ENCODE data around the gene DSN1.

The DSN1 gene

GRCh38 chr20:36785308-36785707 lies 11.7 kb upstream of the DSN1 start:
- Histone ChIP-seq H3K9ac (ENCODE audit: low read length) (no peak overlapping the region), H3K56ac (ENCODE audit: low read length) (no peak overlapping the region), H3K4ac (ENCODE audit: low read depth, low read length) (no peak overlapping the region), H3K4me2 (ENCODE audit: low read length) (no peak overlapping the region), H2BK120ac (ENCODE audit: low read depth, low read length) (no peak overlapping the region), H4K8ac (ENCODE audit: low read depth, low read length) (no peak overlapping the region), H3K18ac (ENCODE audit: low read length) (no peak overlapping the region), H3K36me3 (ENCODE audit: control insufficient read depth, insufficient read depth, low read length) (no peaks in the 10 kb centered on the region), H3K79me2 (ENCODE audit: control insufficient read depth, insufficient read depth, low read length) (no peaks in the 10 kb centered on the region), H2BK15ac (replicated peaks; ENCODE audit: low read depth) (no peak overlapping the region), H2BK5ac (ENCODE audit: low read length) (no peak overlapping the region), H3K79me1 (ENCODE audit: low read length) (no peaks in the 10 kb centered on the region), H3K27ac (ENCODE audit: low read depth, low read length) (no peak overlapping the region), H3K27me3 (ENCODE audit: insufficient read depth, low read length, poor library complexity) (no peaks in the 10 kb centered on the region), H3K4me3 (ENCODE audit: low read length) (no peak overlapping the region), H3K23ac (ENCODE audit: low read length) (no peak overlapping the region), H4K5ac (ENCODE audit: low read length) (no peak overlapping the region), H3K4me1 (ENCODE audit: control insufficient read depth, low read depth, low read length) (no peaks in the 10 kb centered on the region), H2AK5ac (ENCODE audit: low read length) (no peak overlapping the region)
- no CpG with 5 or more reads among the region's 2 CpGs for WGBS (ENCODE audit: extremely low coverage, insufficient coverage, low lambda C conversion rate)
- DNase-seq, result no peak

GRCh38 chr20:36784900-36785299 lies 11.3 kb upstream of the DSN1 start:
- Histone ChIP-seq H4K5ac (ENCODE audit: low read length) (no peak overlapping the region), H3K27me3 (ENCODE audit: insufficient read depth, low read length, poor library complexity) (no peaks in the 10 kb centered on the region), H3K18ac (ENCODE audit: low read length) (no peak overlapping the region), H3K36me3 (ENCODE audit: control insufficient read depth, insufficient read depth, low read length) (no peaks in the 10 kb centered on the region), H2BK5ac (ENCODE audit: low read length) (no peak overlapping the region), H3K79me2 (ENCODE audit: control insufficient read depth, insufficient read depth, low read length) (no peaks in the 10 kb centered on the region), H4K8ac (ENCODE audit: low read depth, low read length) (no peak overlapping the region), H3K56ac (ENCODE audit: low read length) (no peak overlapping the region), H3K23ac (ENCODE audit: low read length) (no peak overlapping the region), H3K79me1 (ENCODE audit: low read length) (no peaks in the 10 kb centered on the region), H3K4me2 (ENCODE audit: low read length) (no peak overlapping the region), H3K9ac (ENCODE audit: low read length) (no peak overlapping the region), H2AK5ac (ENCODE audit: low read length) (no peak overlapping the region), H3K27ac (ENCODE audit: low read depth, low read length) (no peak overlapping the region), H2BK120ac (ENCODE audit: low read depth, low read length) (no peak overlapping the region), H2BK15ac (replicated peaks; ENCODE audit: low read depth) (no peak overlapping the region), H3K4ac (ENCODE audit: low read depth, low read length) (no peak overlapping the region), H3K4me3 (ENCODE audit: low read length) (no peak overlapping the region), H3K4me1 (ENCODE audit: control insufficient read depth, low read depth, low read length) (no peaks in the 10 kb centered on the region)
- WGBS (ENCODE audit: extremely low coverage, insufficient coverage, low lambda C conversion rate), result no CpG with 5 or more reads among the region's 9 CpGs
- no peak for DNase-seq

DNA sequence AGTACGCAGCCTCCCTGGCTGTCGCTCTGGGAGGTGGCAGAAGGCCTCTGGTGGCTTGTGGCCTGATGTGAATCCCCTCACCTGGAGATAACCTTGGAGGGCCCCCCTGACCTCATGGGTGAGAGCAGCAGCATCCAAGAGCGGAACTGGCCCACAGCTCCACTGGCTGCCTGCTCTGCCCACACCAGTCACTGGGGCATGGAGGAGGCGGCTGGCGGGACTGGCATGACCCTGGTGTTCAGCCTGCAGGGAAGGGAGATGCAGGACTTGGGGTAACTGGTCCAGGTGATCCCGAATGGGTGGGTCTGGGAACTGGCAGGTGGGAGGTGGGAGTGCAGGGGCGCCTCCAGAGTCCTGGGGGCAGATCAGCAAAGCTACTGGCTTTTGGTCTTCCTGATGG lies 10.6 kb upstream of the DSN1 start:
- Histone ChIP-seq H3K27ac (ENCODE audit: low read depth, low read length) (no peak overlapping the region), H3K4me1 (ENCODE audit: control insufficient read depth, low read depth, low read length) (no peaks in the 10 kb centered on the region), H2AK5ac (ENCODE audit: low read length) (no peak overlapping the region), H3K18ac (ENCODE audit: low read length) (no peak overlapping the region), H3K79me2 (ENCODE audit: control insufficient read depth, insufficient read depth, low read length) (no peaks in the 10 kb centered on the region), H3K56ac (ENCODE audit: low read length) (no peak overlapping the region), H3K4ac (ENCODE audit: low read depth, low read length) (no peak overlapping the region), H3K4me3 (ENCODE audit: low read length) (no peak overlapping the region), H4K8ac (ENCODE audit: low read depth, low read length) (no peak overlapping the region), H3K9ac (ENCODE audit: low read length) (no peak overlapping the region), H3K23ac (ENCODE audit: low read length) (no peak overlapping the region), H3K36me3 (ENCODE audit: control insufficient read depth, insufficient read depth, low read length) (no peaks in the 10 kb centered on the region), H3K79me1 (ENCODE audit: low read length) (no peaks in the 10 kb centered on the region), H3K27me3 (ENCODE audit: insufficient read depth, low read length, poor library complexity) (no peaks in the 10 kb centered on the region), H2BK15ac (replicated peaks; ENCODE audit: low read depth) (no peak overlapping the region), H2BK5ac (ENCODE audit: low read length) (no peak overlapping the region), H2BK120ac (ENCODE audit: low read depth, low read length) (no peak overlapping the region), H3K4me2 (ENCODE audit: low read length) (no peak overlapping the region), H4K5ac (ENCODE audit: low read length) (no peak overlapping the region)
- no CpG with 5 or more reads among the region's 7 CpGs for WGBS (ENCODE audit: extremely low coverage, insufficient coverage, low lambda C conversion rate)
- DNase-seq, result no peak

GRCh38 chr20:36779656-36780025 lies 6.1 kb upstream of the DSN1 start:
- H3K27me3 ChIP-seq (ENCODE audit: insufficient read depth, low read length, poor library complexity), result no peaks in the 10 kb centered on the region
- no peak overlapping the region for H4K5ac ChIP-seq (ENCODE audit: low read length)
- H2BK5ac ChIP-seq (ENCODE audit: low read length), result no peak overlapping the region
- H3K27ac ChIP-seq (ENCODE audit: low read depth, low read length), result no peak overlapping the region
- H3K18ac ChIP-seq (ENCODE audit: low read length), result no peak overlapping the region
- H2BK120ac ChIP-seq (ENCODE audit: low read depth, low read length), result no peak overlapping the region
- no peak overlapping the region for H4K8ac ChIP-seq (ENCODE audit: low read depth, low read length)
- no peaks in the 10 kb centered on the region for H3K79me2 ChIP-seq (ENCODE audit: control insufficient read depth, insufficient read depth, low read length)
- no peak overlapping the region for H3K4ac ChIP-seq (ENCODE audit: low read depth, low read length)
- H3K23ac ChIP-seq (ENCODE audit: low read length), result no peak overlapping the region
- no peaks in the 10 kb centered on the region for H3K79me1 ChIP-seq (ENCODE audit: low read length)
- no peak overlapping the region for H2BK15ac ChIP-seq (replicated peaks; ENCODE audit: low read depth)
- no CpG with 5 or more reads among the region's 6 CpGs for WGBS (ENCODE audit: extremely low coverage, insufficient coverage, low lambda C conversion rate)
- no peak overlapping the region for H3K56ac ChIP-seq (ENCODE audit: low read length)
- H2AK5ac ChIP-seq (ENCODE audit: low read length), result no peak overlapping the region
- H3K36me3 ChIP-seq (ENCODE audit: control insufficient read depth, insufficient read depth, low read length), result no peaks in the 10 kb centered on the region
- H3K9ac ChIP-seq (ENCODE audit: low read length), result no peak overlapping the region
- H3K4me1 ChIP-seq (ENCODE audit: control insufficient read depth, low read depth, low read length), result no peaks in the 10 kb centered on the region
- no peak overlapping the region for H3K4me2 ChIP-seq (ENCODE audit: low read length)
- DNase-seq, result peak; percentile 36
- H3K4me3 ChIP-seq (ENCODE audit: low read length), result no peak overlapping the region

DNA sequence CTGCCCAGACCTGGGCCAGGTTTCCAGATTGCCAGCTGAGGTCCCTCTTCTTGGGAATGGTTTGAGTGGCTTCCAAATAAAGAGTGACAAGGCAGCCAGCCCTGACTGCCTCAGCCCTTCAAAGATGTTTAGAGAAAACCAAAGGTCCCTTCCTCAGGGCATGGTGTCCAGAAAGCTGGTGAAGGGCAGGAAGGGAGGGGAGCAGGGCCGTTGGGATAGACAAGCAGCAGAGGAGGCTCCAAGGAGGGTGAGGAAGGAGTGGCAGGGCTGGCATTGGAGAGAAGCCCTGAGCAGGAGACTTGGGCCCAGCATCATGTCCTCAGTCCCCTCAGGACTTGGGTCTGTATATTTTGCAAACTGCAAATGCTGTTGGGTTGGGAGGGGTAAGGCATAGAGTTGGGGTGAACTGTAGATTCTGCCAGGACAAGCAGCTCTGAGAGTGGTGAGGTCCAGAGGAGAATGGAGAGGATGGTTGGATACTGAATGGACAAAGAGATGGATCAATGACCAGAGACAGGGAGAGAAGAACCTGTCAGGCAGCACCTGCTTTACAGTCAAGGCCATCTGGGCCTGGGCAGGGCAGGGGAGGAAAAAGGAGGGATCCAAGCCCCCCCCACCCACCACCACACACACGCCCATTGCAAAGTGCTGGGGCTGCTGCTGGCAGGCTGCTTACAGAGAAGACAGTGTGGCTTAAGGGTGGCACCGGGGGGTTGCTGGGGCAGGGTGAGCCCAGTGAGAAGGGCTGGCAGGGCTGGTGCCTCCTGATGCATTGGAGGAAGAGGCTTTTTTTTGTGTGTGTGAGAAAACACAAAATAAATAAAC lies 5.5 kb upstream of the DSN1 start:
- Histone ChIP-seq H3K9ac (ENCODE audit: low read length) (no peak overlapping the region), H3K18ac (ENCODE audit: low read length) (no peak overlapping the region), H3K79me2 (ENCODE audit: control insufficient read depth, insufficient read depth, low read length) (no peaks in the 10 kb centered on the region), H3K27me3 (ENCODE audit: insufficient read depth, low read length, poor library complexity) (no peaks in the 10 kb centered on the region), H3K27ac (ENCODE audit: low read depth, low read length) (no peak overlapping the region), H3K4me3 (ENCODE audit: low read length) (no peak overlapping the region), H3K4me2 (ENCODE audit: low read length) (no peak overlapping the region), H4K8ac (ENCODE audit: low read depth, low read length) (no peak overlapping the region), H2BK5ac (ENCODE audit: low read length) (no peak overlapping the region), H2AK5ac (ENCODE audit: low read length) (no peak overlapping the region), H3K79me1 (ENCODE audit: low read length) (no peaks in the 10 kb centered on the region), H3K56ac (ENCODE audit: low read length) (no peak overlapping the region), H2BK120ac (ENCODE audit: low read depth, low read length) (no peak overlapping the region), H2BK15ac (replicated peaks; ENCODE audit: low read depth) (no peak overlapping the region), H3K4me1 (ENCODE audit: control insufficient read depth, low read depth, low read length) (no peaks in the 10 kb centered on the region), H3K36me3 (ENCODE audit: control insufficient read depth, insufficient read depth, low read length) (no peaks in the 10 kb centered on the region), H3K23ac (ENCODE audit: low read length) (no peak overlapping the region), H4K5ac (ENCODE audit: low read length) (no peak overlapping the region), H3K4ac (ENCODE audit: low read depth, low read length) (no peak overlapping the region)
- WGBS (ENCODE audit: extremely low coverage, insufficient coverage, low lambda C conversion rate), result no CpG with 5 or more reads among the region's 3 CpGs
- DNase-seq, result no peak

DNA sequence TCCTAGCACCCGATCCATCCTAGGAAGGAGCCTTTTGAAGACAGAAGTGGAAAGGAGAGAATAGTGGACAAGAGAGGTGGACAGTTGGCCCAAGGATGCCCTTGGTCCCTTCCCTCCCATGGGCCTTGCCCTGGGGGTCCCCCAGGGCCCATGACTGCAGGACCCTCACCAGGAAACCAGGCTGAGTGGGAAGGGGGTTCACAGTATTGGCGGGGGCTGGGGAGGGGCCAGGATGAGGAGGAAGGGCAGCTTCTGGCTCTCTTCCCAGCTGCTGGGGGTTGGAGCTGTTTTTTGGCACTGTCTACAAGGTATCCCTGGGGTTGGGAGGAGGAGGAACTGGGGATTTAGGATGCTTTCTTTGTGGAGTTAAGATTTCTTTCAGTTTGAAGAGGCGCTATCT lies 4.0 kb upstream of the DSN1 start:
- no peak overlapping the region for H3K27ac ChIP-seq (ENCODE audit: low read depth, low read length)
- H3K56ac ChIP-seq (ENCODE audit: low read length), result no peak overlapping the region
- no peak overlapping the region for H2BK15ac ChIP-seq (replicated peaks; ENCODE audit: low read depth)
- peaks cover 1% of the 10 kb centered on the region for H3K79me1 ChIP-seq (ENCODE audit: low read length)
- no peak overlapping the region for H3K18ac ChIP-seq (ENCODE audit: low read length)
- H3K4me1 ChIP-seq (ENCODE audit: control insufficient read depth, low read depth, low read length), result peaks cover 2% of the 10 kb centered on the region
- H3K9ac ChIP-seq (ENCODE audit: low read length), result no peak overlapping the region
- H2BK120ac ChIP-seq (ENCODE audit: low read depth, low read length), result no peak overlapping the region
- no peak overlapping the region for H3K23ac ChIP-seq (ENCODE audit: low read length)
- H3K4me2 ChIP-seq (ENCODE audit: low read length), result no peak overlapping the region
- no peak overlapping the region for H3K4me3 ChIP-seq (ENCODE audit: low read length)
- H3K4ac ChIP-seq (ENCODE audit: low read depth, low read length), result no peak overlapping the region
- no peak overlapping the region for H2AK5ac ChIP-seq (ENCODE audit: low read length)
- H2BK5ac ChIP-seq (ENCODE audit: low read length), result no peak overlapping the region
- no peak overlapping the region for H4K5ac ChIP-seq (ENCODE audit: low read length)
- DNase-seq, result no peak
- no peaks in the 10 kb centered on the region for H3K27me3 ChIP-seq (ENCODE audit: insufficient read depth, low read length, poor library complexity)
- no CpG with 5 or more reads among the region's 3 CpGs for WGBS (ENCODE audit: extremely low coverage, insufficient coverage, low lambda C conversion rate)
- H3K36me3 ChIP-seq (ENCODE audit: control insufficient read depth, insufficient read depth, low read length), result no peaks in the 10 kb centered on the region
- H3K79me2 ChIP-seq (ENCODE audit: control insufficient read depth, insufficient read depth, low read length), result peaks cover 1% of the 10 kb centered on the region
- no peak overlapping the region for H4K8ac ChIP-seq (ENCODE audit: low read depth, low read length)
